Measurements from ENCODE around the gene DEPDC5. TPM values are rescaled to one million over a fixed set of nuclear protein-coding genes. Genes with fewer than 3 reads are reported as not detected.

DEPDC5 gene
- total RNA-seq (2021; fragmentation: NEBNext Ultra II Directional; extraction: Animal tissue kit (Norgen Biotek cat#: 25700)) (26.5 and 26.7 TPM in 2 replicates), polyA plus RNA-seq (2011; rRNA removed) (16.3 and 18.3 TPM in 2 replicates), polyA minus RNA-seq (2011; rRNA and poly(A)+ RNA removed) (40.6 and 43.3 TPM in 2 replicates)
- polyA plus RNA-seq (2011; cell fraction: cytosol; rRNA removed): 16.2 TPM
- 28.6 TPM for polyA plus RNA-seq (2011; cell fraction: nucleus; rRNA removed)
- 12.8 to 16.5 TPM (median 15.0 TPM) in 4 replicates for polyA plus RNA-seq (2012, experiment 1 of 2)
- polyA plus RNA-seq (2012, experiment 2 of 2): 2.9 TPM
- 10.9 TPM for polyA plus RNA-seq (2013, experiment 1 of 2)
- 12.1 TPM for polyA plus RNA-seq (2013, experiment 2 of 2)
- 18.8 TPM for polyA minus RNA-seq (2011; cell fraction: cytosol; rRNA and poly(A)+ RNA removed)
- 46.6 TPM for polyA minus RNA-seq (2011; cell fraction: nucleus; rRNA and poly(A)+ RNA removed)
- long read RNA-seq, experiment 1, partial matches to known transcripts: 5 of 7 reads
- long read RNA-seq, experiment 1, other reads (novel, unspliced or antisense): 1 of 7 reads
- long read RNA-seq, experiment 2, transcript DEPDC5-241 (9 exons, 1,278 nt): major isoform, 11 of 19 reads
- long read RNA-seq, experiment 2, partial matches to known transcripts: 4 of 19 reads
- long read RNA-seq, experiment 2, other reads (novel, unspliced or antisense): 1 of 19 reads

DNA sequence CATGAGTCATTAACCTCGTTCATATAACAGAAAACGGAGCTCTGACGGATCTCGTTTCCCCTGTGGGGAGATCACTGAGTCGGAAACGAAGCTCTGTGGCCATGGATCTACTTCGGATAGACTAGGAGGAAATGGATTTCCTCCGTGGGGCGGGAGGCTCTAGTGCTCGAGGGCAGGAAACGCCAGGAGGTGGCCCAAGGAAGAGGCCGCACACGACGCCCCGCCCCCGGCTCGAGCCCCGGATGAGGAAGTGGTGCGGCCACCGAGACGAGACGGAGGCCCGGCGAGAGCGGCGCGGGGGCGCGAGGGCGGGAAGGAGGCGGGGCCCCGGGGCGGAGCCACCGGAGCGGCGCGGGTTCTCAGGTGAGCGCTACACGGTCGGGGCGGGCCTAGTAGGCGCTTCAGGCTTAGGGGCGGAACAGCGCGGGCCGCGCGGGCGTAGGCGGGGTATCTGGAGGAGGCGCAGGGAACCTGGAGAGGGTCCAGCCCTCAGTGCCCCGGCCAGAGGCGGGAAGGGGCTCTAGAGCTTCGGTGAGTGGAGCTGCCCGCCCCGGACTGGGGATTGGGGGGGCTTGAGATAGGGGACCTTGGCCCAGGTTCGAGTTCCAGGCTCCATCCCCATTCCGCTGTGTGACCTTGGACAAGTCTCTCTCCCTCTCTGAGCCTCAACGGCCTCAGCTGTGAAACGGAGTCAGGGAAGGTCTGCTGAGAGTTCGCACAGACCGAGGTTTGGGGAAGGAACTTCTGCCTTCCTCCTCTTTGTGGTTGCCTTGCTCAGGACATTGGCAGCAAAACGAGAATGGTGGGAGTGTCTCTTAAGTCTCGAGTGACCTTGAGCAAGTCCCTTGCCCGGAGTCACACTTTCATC is at the start of gene DEPDC5:
TSS of gene DEPDC5 (plus strand) at position 386 of the 868 bp plus-strand sequence. CDS start 903 bp downstream, outside the sequence.
- H3K56ac ChIP-seq (replicated peaks; ENCODE audit: insufficient read length, low read depth, low read length): peak within 1 kb of the TSS; percentile 66
- H3K18ac ChIP-seq (ENCODE audit: extremely low read depth, low read length): peak within 1 kb of the TSS; percentile 97
- H2BK12ac ChIP-seq (ENCODE audit: low read depth, low read length): peak within 1 kb of the TSS; percentile 52; the same call in 1 of the 2 replicates
- WGBS, 2 experiments (ENCODE audit: extremely low coverage in 1 of 2, insufficient coverage in 1 of 2, insufficient read length in 1 of 2, insufficient replicate concordance in 2 of 2, low coverage in 1 of 2, low lambda C conversion rate in 2 of 2, missing lambda C conversion rate in 1 of 2): 7% methylated on average over 38 of the region's 65 CpGs; no CpG with 5 or more reads in 1 of the 2 experiments
- peak; percentile 80 to 99 for DNase-seq (ENCODE audit: low read depth in 1 of 2, low spot score in 2 of 2)
- peak within 1 kb of the TSS; percentile 67 to 95 (median 84) for H3K4me3 ChIP-seq (ENCODE audit: extremely low read depth in 1 of 4, insufficient read depth in 2 of 4, low read depth in 3 of 4, low read length in 4 of 4)
- peak within 1 kb of the TSS; percentile 75 for H4K91ac ChIP-seq (replicated peaks; ENCODE audit: insufficient read length, low read length)
- H3K14ac ChIP-seq (ENCODE audit: insufficient read length): peak within 1 kb of the TSS; percentile 78
- H3K4me1 ChIP-seq (replicated peaks in 1 of 4; ENCODE audit: control insufficient read depth in 3 of 4, insufficient read depth in 4 of 4, low read length in 3 of 4): peaks cover 4 to 14% (median 9%) of the 10 kb centered on the region in 4 experiments
- peak within 1 kb of the TSS; percentile 67 for H2BK5ac ChIP-seq (ENCODE audit: low read depth, low read length)
- peaks cover 4 to 16% of the 10 kb centered on the region in 2 experiments for H3K79me2 ChIP-seq (ENCODE audit: control insufficient read depth in 1 of 2, insufficient read depth in 2 of 2, low read length in 2 of 2)
- peaks cover 11% of the 10 kb centered on the region; the same call in 1 of the 2 replicates for H3K23me2 ChIP-seq (ENCODE audit: low read depth, low read length)
- H3K27me3 ChIP-seq (replicated peaks in 1 of 4; ENCODE audit: control insufficient read depth in 3 of 4, extremely low read depth in 1 of 4, insufficient read depth in 3 of 4, low read length in 3 of 4): no peaks in the 10 kb centered on the region
- H3K36me3 ChIP-seq (ENCODE audit: control insufficient read depth in 2 of 4, insufficient read depth in 4 of 4, low read length in 3 of 4): peaks cover 0 to 7% (median 4%) of the 10 kb centered on the region in 4 experiments; a peak in 4 of 8 replicates
- CTCF ChIA-PET (ENCODE audit: partially characterized antibody): interaction anchor here (0.9 kb wide), 1 partner anchor 92 kb away, joined by 3 read pairs; no protein-coding TSS in a partner anchor
- peak within 1 kb of the TSS; percentile 70 for H3K27ac ChIP-seq (ENCODE audit: low read depth, low read length)
- peak within 1 kb of the TSS; percentile 23 for H2AFZ ChIP-seq (ENCODE audit: low read length)
- H3K9me3 ChIP-seq (ENCODE audit: insufficient read depth in 2 of 2, low read depth in 1 of 2, low read length in 1 of 2): no peaks in the 10 kb centered on the region
- peak within 1 kb of the TSS; percentile 77 for H2BK120ac ChIP-seq (replicated peaks; ENCODE audit: low read depth, low read length)
- H2BK20ac ChIP-seq (ENCODE audit: low read length): no peak within 1 kb of the TSS
- no peak for FAIRE-seq
- no peaks in the 10 kb centered on the region for H4K20me1 ChIP-seq (replicated peaks in 1 of 2; ENCODE audit: control insufficient read depth in 1 of 2, insufficient read depth in 2 of 2, low read length in 2 of 2)
- peak within 1 kb of the TSS; percentile 45 to 96 (median 73) for H3K9ac ChIP-seq (replicated peaks in 1 of 4; ENCODE audit: extremely low read depth in 1 of 4, low read depth in 3 of 4, low read length in 3 of 4)
- H2BK15ac ChIP-seq (ENCODE audit: low read length): no peak within 1 kb of the TSS
- POLR2A ChIA-PET (ENCODE audit: partially characterized antibody): interaction anchor here (0.6 to 3.0 kb wide), 14 partner anchors 11 to 408 kb away, joined by 3 to 11 read pairs (median 4); partner anchors contain the start of genes PATZ1 and PISD
- peak within 1 kb of the TSS; percentile 76 for H2AK5ac ChIP-seq (ENCODE audit: low read depth, low read length)
- peaks cover 1% of the 10 kb centered on the region for H3K79me1 ChIP-seq (ENCODE audit: low read depth, low read length)
- H3K4me2 ChIP-seq (ENCODE audit: insufficient read depth in 1 of 2, low read depth in 2 of 2, low read length in 2 of 2): peak within 1 kb of the TSS; percentile 85 to 95
- peak within 1 kb of the TSS; percentile 81 for H4K5ac ChIP-seq (ENCODE audit: insufficient read length, low read depth, low read length)
- H4K8ac ChIP-seq (ENCODE audit: extremely low read depth, insufficient read depth, low read length): peak within 1 kb of the TSS; percentile 94
- H3K23ac ChIP-seq (ENCODE audit: insufficient read length): no peak within 1 kb of the TSS
- peak within 1 kb of the TSS; percentile 96 for H3K4ac ChIP-seq (replicated peaks; ENCODE audit: insufficient read length, low read depth, low read length)
- TF ChIP-seq TBP (IDR thresholded peaks at IDR 0.05; ENCODE audit: low read depth, low read length) (peak; percentile 65), EGR1 (IDR thresholded peaks at IDR 0.05; ENCODE audit: borderline replicate concordance, low read depth, low read length) (peak; percentile 93), KDM1A (IDR thresholded peaks at IDR 0.05; ENCODE audit: borderline replicate concordance, low read length) (peak; percentile 100), RBBP5 (IDR thresholded peaks at IDR 0.05; ENCODE audit: borderline replicate concordance, low read depth, low read length) (peak; percentile 61; the same call in 1 of the 2 replicates), PHF8 (conservative IDR thresholded peaks at IDR 0.05; ENCODE audit: low read depth, low read length) (peak; percentile 76), SP2 (IDR thresholded peaks at IDR 0.05; ENCODE audit: low read length) (peak; percentile 61)
- TF ChIP-seq, protein P1, sequence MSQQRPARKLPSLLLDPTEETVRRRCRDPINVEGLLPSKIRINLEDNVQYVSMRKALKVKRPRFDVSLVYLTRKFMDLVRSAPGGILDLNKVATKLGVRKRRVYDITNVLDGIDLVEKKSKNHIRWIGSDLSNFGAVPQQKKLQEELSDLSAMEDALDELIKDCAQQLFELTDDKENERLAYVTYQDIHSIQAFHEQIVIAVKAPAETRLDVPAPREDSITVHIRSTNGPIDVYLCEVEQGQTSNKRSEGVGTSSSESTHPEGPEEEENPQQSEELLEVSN (IDR thresholded peaks at IDR 0.05): no peak
